GM12878 (cell line): Measurements from ENCODE around the gene AGAP1. TPM values are rescaled to one million over a fixed set of nuclear protein-coding genes. Genes with fewer than 3 reads are reported as not detected.

ENCODE experiments used
- ATAC-seq: fragments of 200-7000 bp; cut with Tn5 transposase; 3 replicates; pipeline ENCODE4 v1.9.1; 2020; ENCODE audit warnings: mild to moderate bottlenecking, moderate library complexity
- BruUV-seq: library from RNA; stranded (reverse); fragments of 400-500 nt; replicated peaks from 2 replicates; lab custom pipeline; 2021; lab: Mats Ljungman, UMichigan
- CTCF ChIA-PET: fragments of 300-600 bp; sonication (Branson Sonifier 250); formaldehyde crosslinking; extraction: SDS; loops from one replicate; lab custom pipeline; 2021; ENCODE audit warnings: inconsistent platforms; lab: Yijun Ruan, JAX
- POLR2A ChIA-PET: fragments of 350-600 bp; formaldehyde crosslinking; extraction: SDS; loops from one replicate; lab custom pipeline; 2021; ENCODE audit warnings: inconsistent platforms; lab: Charles Lee
- RAD21 ChIA-PET: fragments of 300-600 bp; sonication (Branson Sonifier 250); formaldehyde crosslinking; loops from one replicate; lab custom pipeline; 2023; ENCODE audit warnings: antibody characterized with exemption; ENCODE audit not compliant: unreplicated experiment; lab: Charles Lee
- SMC1A ChIA-PET: fragments of 300-600 bp; sonication (Branson Sonifier 250); formaldehyde crosslinking; loops from one replicate; lab custom pipeline; 2023; ENCODE audit not compliant: unreplicated experiment, uncharacterized antibody; lab: Charles Lee
- DNase-seq: peaks from one replicate; pipeline ENCODE4 v3.0.0-alpha.2; 2011; ENCODE audit warnings: low read depth, low spot score
- FAIRE-seq: peaks from 3 replicates; lab custom pipeline; 2011; peaks lifted over from hg19 to GRCh38; lab: Jason Lieb, UNC
- H2AFZ ChIP-seq: 2 replicates; pipeline ENCODE4 v1.6.0; 2011; ENCODE audit warnings: low read depth, low read length, control low read depth; ENCODE audit not compliant: control insufficient read depth
- H3K27ac ChIP-seq: 2 replicates; pipeline ENCODE4 v1.5.1; 2011; ENCODE audit warnings: control low read depth; ENCODE audit not compliant: control insufficient read depth, insufficient read depth
- H3K27me3 ChIP-seq, 2 experiments: replicated peaks in 1 of 2; 2 replicates each; pipeline versions ENCODE4 v1.6.0 to v1.6.1; 2011; ENCODE audit warnings: low read length in 1 of 2; ENCODE audit not compliant: control insufficient read depth in 2 of 2, insufficient read depth in 2 of 2
- H3K36me3 ChIP-seq, 2 experiments: 2 replicates each; pipeline ENCODE4 v1.5.1; 2011; ENCODE audit warnings: low read length in 1 of 2; ENCODE audit not compliant: control insufficient read depth in 2 of 2, insufficient read depth in 2 of 2
- H3K4me1 ChIP-seq: 2 replicates; pipeline ENCODE4 v1.6.1; 2011; ENCODE audit warnings: mild to moderate bottlenecking, low read length, moderate library complexity, mixed read lengths; ENCODE audit not compliant: control insufficient read depth, insufficient read depth
- H3K4me2 ChIP-seq: 2 replicates; pipeline ENCODE4 v1.6.0; 2011; ENCODE audit warnings: control low read depth; ENCODE audit not compliant: control insufficient read depth, insufficient read depth
- H3K4me3 ChIP-seq: fragments of 200-600 bp; sonication (generic); 2 replicates; pipeline ENCODE4 v1.5.1; 2016
- H3K79me2 ChIP-seq: 2 replicates; pipeline ENCODE4 v1.6.0; 2011; ENCODE audit warnings: low read length; ENCODE audit not compliant: control insufficient read depth, insufficient read depth
- H3K9ac ChIP-seq: 2 replicates; pipeline ENCODE4 v1.8.0; 2011; ENCODE audit warnings: low read length, control low read depth, mixed read lengths; ENCODE audit not compliant: control insufficient read depth, insufficient read depth
- H3K9me3 ChIP-seq: replicated peaks from 3 replicates; pipeline ENCODE4 v1.5.1; 2011; ENCODE audit warnings: mild to moderate bottlenecking, low read length; ENCODE audit not compliant: control insufficient read depth, insufficient read depth
- H4K20me1 ChIP-seq: 2 replicates; pipeline ENCODE4 v1.6.0; 2011; ENCODE audit not compliant: control insufficient read depth, insufficient read depth
- ATF2 ChIP-seq: IDR thresholded peaks from 2 replicates; pipeline ENCODE4 v1.6.1; 2012; ENCODE audit warnings: low read length, inconsistent platforms
- BCLAF1 ChIP-seq: fragments of 450-650 bp; IDR thresholded peaks from 2 replicates; pipeline ENCODE4 v1.6.1; 2017; ENCODE audit warnings: antibody characterized with exemption, mild to moderate bottlenecking, moderate library complexity
- BHLHE40 ChIP-seq, 2 experiments: fragments of 450-650 bp in 1 of 2; IDR thresholded peaks; 2 replicates each; pipeline ENCODE4 v1.6.1; 2011 to 2017; ENCODE audit warnings: low read depth in 2 of 2, borderline replicate concordance in 1 of 2, improper control_type of control experiment in 1 of 2, low read length in 1 of 2, mild to moderate bottlenecking in 1 of 2
- E4F1 ChIP-seq: fragments of 450-650 bp; IDR thresholded peaks from 2 replicates; pipeline ENCODE4 v1.6.1; 2018; ENCODE audit warnings: borderline replicate concordance, mild to moderate bottlenecking; ENCODE audit not compliant: partially characterized antibody
- ESRRA ChIP-seq: IDR thresholded peaks from 2 replicates; pipeline ENCODE4 v1.6.1; 2012; ENCODE audit warnings: mild to moderate bottlenecking, low read length, improper control_type of control experiment
- IKZF2 ChIP-seq, 2 experiments: fragments of 450-650 bp; IDR thresholded peaks; 2 replicates each; pipeline ENCODE4 v1.6.1; 2017; ENCODE audit warnings: mild to moderate bottlenecking in 2 of 2, moderate library complexity in 2 of 2
- JUNB ChIP-seq: IDR thresholded peaks from 2 replicates; pipeline ENCODE4 v1.6.1; 2016; ENCODE audit warnings: antibody characterized with exemption, mild to moderate bottlenecking
- NFYA ChIP-seq: IDR thresholded peaks from 2 replicates; pipeline ENCODE4 v1.6.1; 2011; ENCODE audit warnings: low read depth, mild to moderate bottlenecking, low read length, improper control_type of control experiment, borderline replicate concordance
- NKRF ChIP-seq: fragments of 450-650 bp; conservative IDR thresholded peaks from 2 replicates; pipeline ENCODE4 v1.6.1; 2017; ENCODE audit warnings: mild to moderate bottlenecking, moderate library complexity
- ZBTB4 ChIP-seq: fragments of 450-650 bp; formaldehyde crosslinking; IDR thresholded peaks from 2 replicates; pipeline ENCODE4 v1.4.0; 2022; ENCODE audit warnings: mild to moderate bottlenecking, moderate library complexity
- ZNF207 ChIP-seq: fragments of 450-650 bp; IDR thresholded peaks from 2 replicates; pipeline ENCODE4 v1.6.1; 2014; ENCODE audit warnings: antibody characterized with exemption, mild to moderate bottlenecking, borderline replicate concordance
- ZNF24 ChIP-seq: fragments of 450-650 bp; IDR thresholded peaks from 2 replicates; pipeline ENCODE4 v1.6.1; 2017; ENCODE audit warnings: antibody characterized with exemption, mild to moderate bottlenecking
- WGBS: methylation state at CpG from one replicate; pipeline ENCODE4 v1.1.6; 2016; ENCODE audit warnings: low lambda C conversion rate; ENCODE audit not compliant: insufficient replicate concordance, insufficient coverage; ENCODE audit errors: missing lambda C conversion rate; 5-methylcytosine and 5-hydroxymethylcytosine counted together
- in situ Hi-C: fragments of 300-500 bp; cut with MboI; formaldehyde crosslinking; loops from 9 replicates; pipeline ENCODE4 v1.14.3; 2018; ENCODE audit warnings: mixed read lengths
- intact Hi-C: fragments of 100-400 bp; cut with micrococcal nuclease; formaldehyde crosslinking; loops from one replicate; pipeline ENCODE4 v1.14.2; 2022; ENCODE audit not compliant: unreplicated experiment
- polyA plus RNA-seq, 11 experiments: library from polyadenylated mRNA; depleted of rRNA in 4 of 11; unstranded in 6 of 11; stranded (reverse) in 5 of 11; fragments of >200 nt; fragmentation: Nextera tagmentation in 4 of 11; fragmentation: Illumina TruSeq in 1 of 11; extraction: Ambion mirVana in 4 of 11; extraction: Trizol in 1 of 11; gene quantifications; 1 replicate in 1 of 11; 2 replicates in 10 of 11; pipeline versions ENCODE4 v1.2.1 to v1.2.3, GENCODE V29; 2011 to 2016; ENCODE audit warnings: inconsistent platforms in 2 of 11, missing spikeins in 2 of 11, low read depth in 1 of 11
- total RNA-seq, 4 experiments: library from RNA; depleted of rRNA in 3 of 4; stranded (reverse); fragments of >200 nt in 3 of 4; fragmentation: Illumina TruSeq in 1 of 4; extraction: Trizol in 1 of 4; gene quantifications; 2 replicates each; pipeline versions ENCODE4 v1.2.1 to v1.2.3, GENCODE V29; 2013 to 2021

The AGAP1 gene
- total and polyA plus RNA-seq, 10 of the 15 experiments (the other 5 are each of a cell fraction or from before 2014, with no cell fraction given) = 0.05 to 0.15 (median 0.06) TPM; not detected in 7

- CTCF ChIA-PET = no interaction called here
- DNase-seq (no peak), ATAC-seq (no peak), FAIRE-seq (no peak)
- Histone ChIP-seq H3K9ac (no peak overlapping the region), H3K79me2 (no peaks in the 10 kb centered on the region), H3K4me1 (no peaks in the 10 kb centered on the region), H3K4me2 (no peak overlapping the region), H3K9me3 (no peaks in the 10 kb centered on the region), H2AFZ (no peak overlapping the region), H3K27me3 (no peaks in the 10 kb centered on the region), H3K4me3 (no peak overlapping the region), H3K27ac (no peak overlapping the region), H4K20me1 (no peaks in the 10 kb centered on the region), H3K36me3 (no peaks in the 10 kb centered on the region)
- no TSS peak for BruUV-seq
- in situ Hi-C loops (no loop called here), intact Hi-C loops (no loop called here)
- SMC1A ChIA-PET = no interaction called here
- WGBS = 31% methylated on average over 5 of the region's 5 CpGs
- RAD21 ChIA-PET = no interaction called here
- POLR2A ChIA-PET = no interaction called here
- TF ChIP-seq BHLHE40 (IDR thresholded peaks at IDR 0.05; ENCODE audit: borderline replicate concordance in 1 of 2, low read depth in 2 of 2, low read length in 1 of 2) (no peak), JUNB (no peak), IKZF2 (IDR thresholded peaks at IDR 0.05) (no peak), E4F1 (no peak), BCLAF1 (no peak), NKRF (no peak), ESRRA (no peak), ZNF207 (no peak), ZBTB4 (CRISPR knock-in tag) (no peak), ZNF24 (no peak), NFYA (no peak), ATF2 (no peak)
Measured at GRCh38 chr2:235485362-235485761, 8.5 kb upstream of the AGAP1 start.
